HepG2 (cell line): ENCODE measurements around the gene HPCAL1. TPM values are rescaled to one million over a fixed set of nuclear protein-coding genes. Genes with fewer than 3 reads are reported as not detected.
A peak's percentile ranks its signal among the peaks of the same experiment; 100 is the strongest.

Experiments
- AHDC1 ChIP-seq: sonication (generic); formaldehyde crosslinking; IDR thresholded peaks from 2 replicates; pipeline ENCODE4 v1.5.1; 2020; ENCODE audit warnings: mild to moderate bottlenecking, missing genetic modification reagents, borderline replicate concordance
- CBX1 ChIP-seq: IDR thresholded peaks from one replicate; pipeline ENCODE4 v1.6.1; 2016; ENCODE audit warnings: antibody characterized with exemption, low read depth
- CENPT ChIP-seq: sonication (generic); formaldehyde crosslinking; IDR thresholded peaks from 2 replicates; pipeline ENCODE4 v1.8.0; 2022; ENCODE audit warnings: low read depth, mild to moderate bottlenecking, moderate library complexity, missing genetic modification reagents
- CENPX ChIP-seq: sonication (generic); formaldehyde crosslinking; IDR thresholded peaks from 2 replicates; pipeline ENCODE4 v1.9.0; 2021; ENCODE audit warnings: mild to moderate bottlenecking, missing genetic modification reagents, moderate library complexity
- CSRNP1 ChIP-seq: sonication (generic); formaldehyde crosslinking; IDR thresholded peaks from 2 replicates; pipeline ENCODE4 v1.8.1; 2023; ENCODE audit warnings: mild to moderate bottlenecking, missing genetic modification reagents
- ESRRA ChIP-seq: sonication (generic); formaldehyde crosslinking; IDR thresholded peaks from 2 replicates; pipeline ENCODE4 v1.5.1; 2020; ENCODE audit warnings: mild to moderate bottlenecking, low read depth, missing genetic modification reagents
- GPN1 ChIP-seq: sonication (generic); formaldehyde crosslinking; IDR thresholded peaks from 2 replicates; pipeline ENCODE4 v1.5.1; 2020; ENCODE audit warnings: missing genetic modification reagents, borderline replicate concordance
- MTA3 ChIP-seq: sonication (generic); formaldehyde crosslinking; IDR thresholded peaks from 2 replicates; pipeline ENCODE4 v1.4.0; 2020; ENCODE audit warnings: missing genetic modification reagents
- NAIF1 ChIP-seq: sonication (generic); formaldehyde crosslinking; IDR thresholded peaks from 2 replicates; pipeline ENCODE4 v1.5.0; 2020; ENCODE audit warnings: mild to moderate bottlenecking, missing genetic modification reagents, borderline replicate concordance
- NKX3-1 ChIP-seq: sonication (generic); formaldehyde crosslinking; IDR thresholded peaks from 2 replicates; pipeline ENCODE4 v1.5.0; 2020; ENCODE audit warnings: missing genetic modification reagents
- TFDP1 ChIP-seq: IDR thresholded peaks from 2 replicates; pipeline ENCODE4 v1.6.1; 2016; ENCODE audit warnings: missing compliant biosample characterization, missing genetic modification reagents, borderline replicate concordance
- TGIF2 ChIP-seq: IDR thresholded peaks from 2 replicates; pipeline ENCODE4 v1.6.1; 2016; ENCODE audit warnings: control low read depth, missing compliant biosample characterization
- ZBTB4 ChIP-seq: sonication (generic); formaldehyde crosslinking; IDR thresholded peaks from 2 replicates; pipeline ENCODE4 v1.4.0; 2020; ENCODE audit warnings: missing genetic modification reagents, mild to moderate bottlenecking, borderline replicate concordance
- ZMAT5 ChIP-seq: sonication (generic); formaldehyde crosslinking; IDR thresholded peaks from 2 replicates; pipeline ENCODE4 v1.5.0; 2020; ENCODE audit warnings: mild to moderate bottlenecking, low read depth, missing genetic modification reagents, borderline replicate concordance
- ZNF619 ChIP-seq: sonication (generic); formaldehyde crosslinking; IDR thresholded peaks from 2 replicates; pipeline ENCODE4 v1.4.0; 2020; ENCODE audit warnings: mild to moderate bottlenecking, missing genetic modification reagents
- polyA plus RNA-seq, 8 experiments: library from polyadenylated mRNA; depleted of rRNA in 3 of 8; stranded (reverse) in 7 of 8; unstranded in 1 of 8; fragments of >200 nt; fragmentation: Illumina TruSeq in 4 of 8; extraction: Trizol in 4 of 8; gene quantifications; 2 replicates each; pipeline versions ENCODE4 v1.2.1 to v1.2.3, GENCODE V29; 2011 to 2016; ENCODE audit warnings: low read depth in 4 of 8, missing spikeins in 1 of 8, mixed read lengths in 1 of 8; ENCODE audit not compliant: insufficient read depth in 1 of 8
- total RNA-seq, 5 experiments: library from RNA; depleted of rRNA; stranded (reverse); fragments of >200 nt; fragmentation: Illumina TruSeq; extraction: Trizol; gene quantifications; 2 replicates each; pipeline ENCODE4 v1.2.3, GENCODE V29; 2016; ENCODE audit warnings: low read depth in 1 of 5

The HPCAL1 gene
- total and polyA plus RNA-seq, 2 of the 13 experiments (the other 11 are each of a cell fraction or from before 2014, with no cell fraction given) = 29.5 to 29.9 TPM

GRCh38 chr2:10326707-10327594 lies 24.2 kb downstream of the HPCAL1 start (continued):
- peak; percentile 69; the same call in 1 of the 2 replicates for TF ChIP-seq AHDC1 (CRISPR knock-in tag)
- no peak for TF ChIP-seq NKX3-1 (CRISPR knock-in tag)
- no peak for TF ChIP-seq GPN1 (CRISPR knock-in tag)
- TF ChIP-seq ZMAT5 (CRISPR knock-in tag) = no peak
- no peak for TF ChIP-seq MTA3 (CRISPR knock-in tag)
- no peak for TF ChIP-seq ESRRA (CRISPR knock-in tag)
- no peak for TF ChIP-seq CBX1
- TF ChIP-seq ZNF619 (CRISPR knock-in tag) = no peak
- TF ChIP-seq CENPX (CRISPR knock-in tag) = no peak
- TF ChIP-seq CENPT (CRISPR knock-in tag) = no peak
- peak; percentile 19; the same call in 1 of the 2 replicates for TF ChIP-seq TGIF2 (CRISPR knock-in tag)
- 0 out of 2 replicates have a peak, but pooled peaks have one; percentile 50 for TF ChIP-seq ZBTB4
- no peak for TF ChIP-seq NAIF1 (CRISPR knock-in tag)
- 0 out of 2 replicates have a peak, but pooled peaks have one; percentile 30 for TF ChIP-seq TFDP1 (CRISPR knock-in tag)
- no peak for TF ChIP-seq CSRNP1 (CRISPR knock-in tag)
